Parathyroid adenoma (tissue), 2 donors: ENCODE data around the gene ARL2BP.

ENCODE experiments used
- H2AFZ ChIP-seq: fragments of 300-600 bp; sonication (generic); one replicate; pipeline ENCODE4 v1.7.0; 2017; ENCODE audit warnings: antibody characterized with exemption, mild to moderate bottlenecking
- H3K27ac ChIP-seq: fragments of 300-600 bp; sonication (generic); one replicate; pipeline ENCODE4 v1.7.0; 2017
- H3K27me3 ChIP-seq: fragments of 300-600 bp; sonication (generic); one replicate; pipeline ENCODE4 v1.7.0; 2017; ENCODE audit warnings: low read length; ENCODE audit not compliant: control insufficient read depth, insufficient read depth
- H3K36me3 ChIP-seq: fragments of 300-600 bp; sonication (generic); one replicate; pipeline ENCODE4 v1.7.0; 2017; ENCODE audit warnings: low read length; ENCODE audit not compliant: control insufficient read depth, insufficient read depth
- H3K4me1 ChIP-seq: fragments of 300-600 bp; sonication (generic); one replicate; pipeline ENCODE4 v1.7.0; 2017; ENCODE audit warnings: control low read depth
- H3K4me2 ChIP-seq: fragments of 300-600 bp; sonication (generic); one replicate; pipeline ENCODE4 v1.7.0; 2017; ENCODE audit warnings: low read length
- H3K4me3 ChIP-seq: fragments of 300-600 bp; sonication (generic); one replicate; pipeline ENCODE4 v1.7.0; 2017; ENCODE audit warnings: low read depth, low read length
- H3K79me2 ChIP-seq: fragments of 300-600 bp; sonication (generic); one replicate; pipeline ENCODE4 v1.7.0; 2017; ENCODE audit warnings: control low read depth
- H3K9ac ChIP-seq: fragments of 300-600 bp; sonication (generic); one replicate; pipeline ENCODE4 v1.7.0; 2017; ENCODE audit warnings: mild to moderate bottlenecking
- H3K9me3 ChIP-seq: fragments of 300-600 bp; sonication (generic); one replicate; pipeline ENCODE4 v1.7.0; 2017; ENCODE audit warnings: low read length; ENCODE audit not compliant: control insufficient read depth
- CTCF ChIP-seq: fragments of 300-600 bp; sonication (generic); IDR thresholded peaks from one replicate; pipeline ENCODE4 v1.7.0; 2017; ENCODE audit warnings: antibody characterized with exemption, mild to moderate bottlenecking
- donor health status: primary hyperparathyroidism.

The ARL2BP gene

GRCh38 chr16:57258910-57259475 lies 13.9 kb downstream of the ARL2BP start:
- Histone ChIP-seq H3K4me1 (no peaks in the 10 kb centered on the region), H3K9ac (no peak overlapping the region), H3K27ac (no peak overlapping the region)

GRCh38 chr16:57260294-57260929 lies 15.4 kb downstream of the ARL2BP start:
- Histone ChIP-seq H3K36me3 (no peaks in the 10 kb centered on the region), H2AFZ (no peak overlapping the region), H3K4me1 (peaks cover under 1% of the 10 kb centered on the region), H3K27me3 (no peaks in the 10 kb centered on the region), H3K4me3 (no peak overlapping the region), H3K9me3 (no peaks in the 10 kb centered on the region), H3K9ac (no peak overlapping the region), H3K27ac (no peak overlapping the region), H3K79me2 (no peaks in the 10 kb centered on the region), H3K4me2 (no peak overlapping the region)
- TF ChIP-seq CTCF: no peak

More at GRCh38 chr16:57258910-57259475, 13.9 kb downstream of the ARL2BP start:
- Histone ChIP-seq H3K79me2 (no peaks in the 10 kb centered on the region), H3K9me3 (no peaks in the 10 kb centered on the region), H3K4me3 (no peak overlapping the region), H3K36me3 (no peaks in the 10 kb centered on the region), H3K27me3 (no peaks in the 10 kb centered on the region), H3K4me2 (no peak overlapping the region), H2AFZ (no peak overlapping the region)
- no peak for TF ChIP-seq CTCF

- H3K36me3 ChIP-seq: no peaks in the 10 kb centered on the region
- H3K27ac ChIP-seq: no peak overlapping the region
- H3K27me3 ChIP-seq: no peaks in the 10 kb centered on the region
- no peak overlapping the region for H3K9ac ChIP-seq
- TF ChIP-seq CTCF: no peak
- no peak overlapping the region for H3K4me2 ChIP-seq
- peaks cover 14% of the 10 kb centered on the region for H3K4me1 ChIP-seq
- no peak overlapping the region for H2AFZ ChIP-seq
- no peaks in the 10 kb centered on the region for H3K79me2 ChIP-seq
- no peaks in the 10 kb centered on the region for H3K9me3 ChIP-seq
- H3K4me3 ChIP-seq: no peak overlapping the region
These were observed 16.7 kb downstream of the ARL2BP start for GRCh38 chr16:57261806-57262205.

GRCh38 chr16:57262841-57263540 lies 17.9 kb downstream of the ARL2BP start:
- no peak overlapping the region for H3K9ac ChIP-seq
- no peaks in the 10 kb centered on the region for H3K9me3 ChIP-seq
- H3K4me2 ChIP-seq: no peak overlapping the region
- H3K27me3 ChIP-seq: no peaks in the 10 kb centered on the region
- no peak overlapping the region for H2AFZ ChIP-seq
- H3K27ac ChIP-seq: no peak overlapping the region
- H3K79me2 ChIP-seq: no peaks in the 10 kb centered on the region
- peaks cover 17% of the 10 kb centered on the region for H3K4me1 ChIP-seq
- H3K36me3 ChIP-seq: no peaks in the 10 kb centered on the region
- no peak overlapping the region for H3K4me3 ChIP-seq
- TF ChIP-seq CTCF: no peak
